Bronchus fibroblast of lung (primary cell): ENCODE results near the gene GPBP1L1. TPM values are rescaled to one million over a fixed set of nuclear protein-coding genes. Genes with fewer than 3 reads are reported as not detected.

Experiments used
- total RNA-seq: library from RNA; depleted of rRNA; stranded (reverse); fragments of >200 nt; gene quantifications from 2 replicates; pipeline ENCODE4 v1.2.3, GENCODE V29; 2015

GPBP1L1 gene
- total RNA-seq = 45.6 and 50.5 TPM in 2 replicates

DNA sequence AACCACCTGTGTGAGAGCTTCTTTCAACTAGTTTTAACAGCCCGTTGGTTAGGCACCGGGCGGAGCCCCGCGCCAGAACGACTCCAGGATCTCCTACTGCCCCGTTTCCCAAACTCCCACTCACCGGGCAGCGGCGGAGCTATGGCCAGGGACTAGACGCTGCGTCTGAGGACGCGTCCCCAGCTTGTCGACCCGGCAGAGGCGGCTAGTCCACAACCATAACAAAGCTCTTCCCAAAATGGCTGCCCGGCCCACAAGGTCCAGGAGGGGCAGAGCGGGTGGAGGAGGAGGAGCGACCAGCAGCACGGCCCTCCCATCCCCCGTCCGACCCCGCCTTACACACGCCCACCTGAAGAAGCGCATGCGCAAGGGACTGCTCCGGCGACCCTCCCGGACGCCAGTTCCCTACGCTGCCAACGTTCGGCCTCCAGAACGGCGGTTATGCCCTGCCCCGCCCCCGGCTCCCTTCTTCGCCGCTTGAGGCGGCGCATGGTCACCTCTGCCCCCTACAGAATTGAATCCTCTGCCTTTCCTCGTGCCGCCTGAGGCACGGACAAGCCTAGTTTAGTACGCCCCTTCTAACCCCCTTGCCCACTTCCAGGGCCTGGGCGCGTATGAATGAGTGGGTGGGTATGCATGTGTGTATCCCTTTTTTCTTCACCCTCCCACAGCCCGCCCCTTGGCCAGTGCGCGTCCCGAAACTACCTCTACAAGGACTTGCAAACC is at the start of gene GPBP1L1:
Gene GPBP1L1, minus strand, starts transcription at position 246 of the 726 bp plus-strand sequence. CDS start 27,446 bp downstream, outside the sequence.

GRCh38 chr1:45687754-45688740 is 1.7 kb upstream of the GPBP1L1 start, which contains the start of gene TMEM69:
TMEM69 (plus strand) TSS chr1:45688181; CDS start chr1:45691069, 2,888 bp downstream.

DNA sequence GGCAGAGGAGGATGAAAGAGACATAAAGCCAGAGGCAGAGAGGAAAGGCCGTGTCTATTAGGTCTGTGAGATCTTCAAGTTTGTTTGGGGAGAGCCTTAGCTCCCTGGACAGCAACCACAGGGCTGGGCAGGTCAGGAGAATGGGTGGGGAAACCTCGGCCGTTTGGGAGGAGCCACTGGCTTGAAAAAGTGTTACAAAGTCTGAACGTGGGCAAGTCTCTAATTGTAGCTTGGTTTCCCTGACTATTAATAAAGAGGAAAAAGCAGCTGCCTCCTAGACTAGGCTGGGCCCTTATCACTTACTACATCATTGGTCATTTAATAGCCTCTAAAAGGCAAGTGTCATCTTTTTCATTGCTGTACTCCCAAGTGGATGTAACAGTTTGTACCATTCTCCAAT is 62.4 kb downstream of the GPBP1L1 start, which contains the start of gene CCDC17:
Gene CCDC17, minus strand, starts transcription at position 83 of the 400 bp plus-strand sequence. CDS start 145 bp downstream, outside the sequence.

GRCh38 chr1:45583666-45584350 is 102.5 kb downstream of the GPBP1L1 start, which contains the start of gene NASP:
NASP (plus strand) TSS chr1:45584041; CDS start chr1:45584147, 106 bp downstream.

Other genes with a start within 250 kb of the GPBP1L1 start
- 1.3 and 3.6 TPM in 2 replicates for gene TESK2, start 195.4 kb downstream of the GPBP1L1 start, total RNA-seq
- 2.0 and 2.1 TPM in 2 replicates for gene CCDC163, start 186.5 kb downstream of the GPBP1L1 start, total RNA-seq
- 4.9 and 6.7 TPM in 2 replicates for gene MMACHC, start 186.2 kb downstream of the GPBP1L1 start, total RNA-seq
- 502 and 526 TPM in 2 replicates for gene PRDX1, start 164.6 kb downstream of the GPBP1L1 start, total RNA-seq
- gene AKR1A1, start 135.7 kb downstream of the GPBP1L1 start, total RNA-seq = 132 and 144 TPM in 2 replicates
- gene NASP, start 102.5 kb downstream of the GPBP1L1 start, total RNA-seq = 77.9 and 91.3 TPM in 2 replicates
- gene CCDC17, start 62.5 kb downstream of the GPBP1L1 start, total RNA-seq = under 0.01 and 0.15 TPM in 2 replicates
- gene TMEM69, start 1.6 kb upstream of the GPBP1L1 start, total RNA-seq = 19.5 and 21.6 TPM in 2 replicates
- gene IPP, start 64.1 kb upstream of the GPBP1L1 start, total RNA-seq = 6.8 and 6.9 TPM in 2 replicates
- gene MAST2, start 117.1 kb upstream of the GPBP1L1 start, total RNA-seq = 17.3 and 18.4 TPM in 2 replicates